KBM-7 (cell line): ENCODE results near the gene UBE2I.
"Not testable (repeated sequence)": the region's sequence is repeated elsewhere in the genome, so short reads cannot be mapped to it uniquely, and the experiment has no call there.

Source experiments
- DNase-seq: peaks from one replicate; pipeline ENCODE4 v3.0.0-alpha.2; 2015
- in situ Hi-C: fragments of 300-500 bp; cut with MboI; formaldehyde crosslinking; loops from 2 replicates; pipeline ENCODE4 v1.14.3; 2020; ENCODE audit warnings: low sequenced_read_pairs, low pct_unique_long_range_greater_than_20kb, mixed read lengths

Gene UBE2I

GRCh38 chr16:1308977-1309885 is at the start of gene UBE2I:
UBE2I (plus strand) TSS chr16:1309636; CDS start chr16:1314031, 4,395 bp downstream.
- peak; percentile 99 for DNase-seq
- in situ Hi-C loops, result no loop called here

- in situ Hi-C loops, result no loop called here
- no peak for DNase-seq
Observed at GRCh38 chr16:1259760-1260068, 49.7 kb upstream of the UBE2I start.

GRCh38 chr16:1260101-1260680 is 49.2 kb upstream of the UBE2I start:
- DNase-seq, result no peak
- in situ Hi-C loops, result no loop called here

GRCh38 chr16:1261131-1261892 is 48.1 kb upstream of the UBE2I start:
- in situ Hi-C loops, result no loop called here
- no peak for DNase-seq

- in situ Hi-C loops, result no loop called here
- no peak for DNase-seq
Observed at GRCh38 chr16:1262210-1262845, 47.1 kb upstream of the UBE2I start.

- in situ Hi-C loops, result no loop called here
- DNase-seq, result no peak
Observed at GRCh38 chr16:1262846-1263221, 46.6 kb upstream of the UBE2I start.

- in situ Hi-C loops, result no loop called here
- DNase-seq, result no peak
Observed at GRCh38 chr16:1263591-1264344, 45.7 kb upstream of the UBE2I start.

GRCh38 chr16:1264345-1265089 is 44.9 kb upstream of the UBE2I start:
- in situ Hi-C loops, result no loop called here
- DNase-seq, result no peak

GRCh38 chr16:1265090-1265630 is 44.3 kb upstream of the UBE2I start:
- in situ Hi-C loops, result no loop called here
- DNase-seq, result no peak

- in situ Hi-C loops, result no loop called here
Observed at GRCh38 chr16:1265826-1266225, 43.6 kb upstream of the UBE2I start.

GRCh38 chr16:1269418-1269817 is 40.0 kb upstream of the UBE2I start:
- in situ Hi-C loops, DNase-seq: not testable (repeated sequence)

More at GRCh38 chr16:1265826-1266225, 43.6 kb upstream of the UBE2I start:
- DNase-seq, result no peak

- no peak for DNase-seq
- in situ Hi-C loops, result no loop called here
Observed at GRCh38 chr16:1271380-1271723, 38.1 kb upstream of the UBE2I start.

- DNase-seq, in situ Hi-C loops: not testable (repeated sequence)
Observed at GRCh38 chr16:1271724-1272413, 37.6 kb upstream of the UBE2I start.

GRCh38 chr16:1272453-1273198 is 36.8 kb upstream of the UBE2I start:
- in situ Hi-C loops, result no loop called here
- DNase-seq, result no peak

- in situ Hi-C loops, result no loop called here
- no peak for DNase-seq
Observed at GRCh38 chr16:1273816-1274215, 35.6 kb upstream of the UBE2I start.

GRCh38 chr16:1274767-1275166 is 34.7 kb upstream of the UBE2I start:
- in situ Hi-C loops, result no loop called here

More at GRCh38 chr16:1274767-1275166, 34.7 kb upstream of the UBE2I start:
- no peak for DNase-seq
